ENCODE data around the gene PGGHG.

PGGHG gene

GRCh38 chr11:288478-289397 lies at the start of gene PGGHG:
Gene PGGHG (plus strand): TSS chr11:289126. CDS start chr11:289817, 691 bp downstream.
- peak within 1 kb of the TSS; percentile 92 for H3K27ac Mint-ChIP-seq
- H3K4me3 Mint-ChIP-seq: peak within 1 kb of the TSS; percentile 82
- DNase-seq: peak; percentile 69
- peaks cover 11% of the 10 kb centered on the region for H3K36me3 Mint-ChIP-seq (ENCODE audit: low read depth)
- H3K27me3 Mint-ChIP-seq: peaks cover 8% of the 10 kb centered on the region
- H3K4me1 Mint-ChIP-seq (ENCODE audit: low read depth): peaks cover 24% of the 10 kb centered on the region
- no peaks in the 10 kb centered on the region for H3K9me3 Mint-ChIP-seq

DNA sequence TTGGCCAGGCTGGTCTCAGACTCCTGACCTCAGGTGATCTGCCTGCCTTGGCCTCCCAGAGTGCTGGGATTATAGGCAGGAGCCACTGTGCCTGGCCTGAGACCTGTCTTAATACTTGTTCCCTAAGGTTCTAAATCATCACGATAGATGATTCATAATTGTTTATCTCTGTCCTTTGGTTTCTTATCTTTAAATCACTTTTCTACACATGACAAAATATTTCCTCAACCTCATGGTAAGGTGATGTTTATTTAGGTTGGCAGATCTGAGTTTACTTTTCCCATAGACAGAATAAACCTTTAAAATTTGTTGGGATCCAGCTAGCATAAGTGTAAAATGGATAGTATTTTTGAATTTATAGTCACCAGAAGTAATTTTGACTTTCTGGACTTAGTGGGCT lies 48.6 kb upstream of the PGGHG start:
- Mint-ChIP-seq H3K27ac (peak overlapping the region; percentile 100), H3K9me3 (no peaks in the 10 kb centered on the region), H3K27me3 (no peaks in the 10 kb centered on the region), H3K36me3 (ENCODE audit: low read depth) (peaks cover 83% of the 10 kb centered on the region), H3K4me1 (ENCODE audit: low read depth) (peaks cover 59% of the 10 kb centered on the region), H3K4me3 (no peak overlapping the region)
- no peak for DNase-seq

GRCh38 chr11:241634-242033 lies 47.3 kb upstream of the PGGHG start:
- no peak for DNase-seq
- no peaks in the 10 kb centered on the region for H3K9me3 Mint-ChIP-seq
- peaks cover 53% of the 10 kb centered on the region for H3K4me1 Mint-ChIP-seq (ENCODE audit: low read depth)
- H3K27ac Mint-ChIP-seq: peak overlapping the region; percentile 16
- H3K4me3 Mint-ChIP-seq: no peak overlapping the region
- H3K36me3 Mint-ChIP-seq (ENCODE audit: low read depth): peaks cover 97% of the 10 kb centered on the region
- H3K27me3 Mint-ChIP-seq: no peaks in the 10 kb centered on the region

DNA sequence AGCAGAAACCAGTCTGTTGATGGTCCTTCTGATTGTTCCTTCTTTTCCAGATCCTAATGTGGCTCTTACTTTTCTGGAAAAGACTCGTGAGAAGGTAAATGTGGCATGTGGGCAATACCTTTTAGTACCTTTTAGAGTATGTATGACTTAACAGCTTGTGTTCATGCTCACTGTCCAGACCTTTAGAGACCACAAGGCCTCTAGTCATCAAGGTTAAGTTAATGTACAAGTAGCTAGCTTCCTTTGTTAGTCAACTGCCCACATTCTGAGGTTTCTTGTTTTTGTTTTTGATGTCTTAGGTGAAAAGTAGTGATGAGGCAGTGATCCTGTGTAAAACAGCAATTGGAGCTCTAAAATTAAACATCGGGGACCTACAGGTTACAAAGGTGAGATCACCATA lies 44.5 kb upstream of the PGGHG start:
- no peaks in the 10 kb centered on the region for H3K27me3 Mint-ChIP-seq
- no peak overlapping the region for H3K4me3 Mint-ChIP-seq
- peaks cover 51% of the 10 kb centered on the region for H3K4me1 Mint-ChIP-seq (ENCODE audit: low read depth)
- no peak overlapping the region for H3K27ac Mint-ChIP-seq
- H3K9me3 Mint-ChIP-seq: no peaks in the 10 kb centered on the region
- peaks cover 97% of the 10 kb centered on the region for H3K36me3 Mint-ChIP-seq (ENCODE audit: low read depth)
- DNase-seq: no peak

GRCh38 chr11:249062-249461 lies 39.9 kb upstream of the PGGHG start:
- H3K36me3 Mint-ChIP-seq (ENCODE audit: low read depth): peaks cover 97% of the 10 kb centered on the region
- peak overlapping the region; percentile 45 for H3K27ac Mint-ChIP-seq

GRCh38 chr11:250274-250673 lies 38.7 kb upstream of the PGGHG start:
- H3K27ac Mint-ChIP-seq: peak overlapping the region; percentile 84
- H3K4me3 Mint-ChIP-seq: no peak overlapping the region
- H3K4me1 Mint-ChIP-seq (ENCODE audit: low read depth): peaks cover 27% of the 10 kb centered on the region
- no peaks in the 10 kb centered on the region for H3K9me3 Mint-ChIP-seq
- DNase-seq: no peak
- no peaks in the 10 kb centered on the region for H3K27me3 Mint-ChIP-seq
- peaks cover 85% of the 10 kb centered on the region for H3K36me3 Mint-ChIP-seq (ENCODE audit: low read depth)

More at GRCh38 chr11:249062-249461, 39.9 kb upstream of the PGGHG start:
- Mint-ChIP-seq H3K4me1 (ENCODE audit: low read depth) (peaks cover 31% of the 10 kb centered on the region), H3K9me3 (no peaks in the 10 kb centered on the region), H3K27me3 (no peaks in the 10 kb centered on the region), H3K4me3 (no peak overlapping the region)
- DNase-seq: no peak

- Mint-ChIP-seq H3K27ac (peak overlapping the region; percentile 84), H3K4me3 (no peak overlapping the region), H3K4me1 (ENCODE audit: low read depth) (peaks cover 26% of the 10 kb centered on the region), H3K9me3 (no peaks in the 10 kb centered on the region), H3K27me3 (no peaks in the 10 kb centered on the region), H3K36me3 (ENCODE audit: low read depth) (peaks cover 79% of the 10 kb centered on the region)
- DNase-seq: peak; percentile 83
Measured at GRCh38 chr11:250740-251299, 38.1 kb upstream of the PGGHG start.

DNA sequence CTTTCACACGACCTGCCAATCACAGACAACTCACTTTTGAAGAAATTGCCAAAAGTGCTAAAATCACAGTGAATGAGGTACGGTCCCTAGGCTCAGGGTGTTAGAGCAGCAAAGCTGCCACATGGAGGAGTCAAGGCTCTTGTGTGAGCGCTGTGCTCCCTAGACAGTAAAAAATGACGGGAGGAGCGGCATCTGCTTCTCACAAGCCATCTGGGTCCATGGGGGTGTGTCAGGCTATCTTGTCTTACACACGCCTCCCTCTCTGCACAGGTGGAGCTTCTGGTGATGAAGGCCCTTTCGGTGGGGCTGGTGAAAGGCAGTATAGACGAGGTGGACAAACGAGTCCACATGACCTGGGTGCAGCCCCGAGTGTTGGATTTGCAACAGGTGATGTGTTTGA lies 37.4 kb upstream of the PGGHG start:
- Mint-ChIP-seq H3K4me1 (ENCODE audit: low read depth) (peaks cover 26% of the 10 kb centered on the region), H3K4me3 (no peak overlapping the region), H3K36me3 (ENCODE audit: low read depth) (peaks cover 72% of the 10 kb centered on the region), H3K27me3 (no peaks in the 10 kb centered on the region), H3K27ac (peak overlapping the region; percentile 10), H3K9me3 (no peaks in the 10 kb centered on the region)
- no peak for DNase-seq

DNA sequence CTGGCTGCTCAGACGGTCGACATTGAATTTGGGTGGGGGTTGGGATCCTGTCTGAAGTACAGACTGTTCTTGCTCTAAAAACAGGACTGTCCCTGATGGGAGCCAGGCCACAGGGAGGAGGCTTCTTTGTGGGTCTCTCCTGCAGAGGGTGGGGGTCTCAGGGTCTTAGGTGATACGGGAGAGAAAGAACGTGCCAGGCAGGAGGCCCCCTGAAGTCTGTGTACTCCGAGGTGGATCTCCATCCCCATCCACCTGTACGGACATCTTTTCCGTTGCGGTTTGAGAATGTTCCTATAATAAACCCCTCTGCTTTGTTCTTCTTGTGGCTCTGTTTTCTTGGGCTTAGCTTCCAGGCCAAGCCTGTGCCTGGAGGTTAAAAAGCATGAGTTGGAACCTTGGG lies 36.3 kb upstream of the PGGHG start:
- H3K4me1 Mint-ChIP-seq (ENCODE audit: low read depth): peaks cover 26% of the 10 kb centered on the region
- H3K27me3 Mint-ChIP-seq: no peaks in the 10 kb centered on the region
- no peak overlapping the region for H3K4me3 Mint-ChIP-seq
- DNase-seq: no peak
- H3K9me3 Mint-ChIP-seq: no peaks in the 10 kb centered on the region
- H3K36me3 Mint-ChIP-seq (ENCODE audit: low read depth): peaks cover 61% of the 10 kb centered on the region
- no peak overlapping the region for H3K27ac Mint-ChIP-seq

DNA sequence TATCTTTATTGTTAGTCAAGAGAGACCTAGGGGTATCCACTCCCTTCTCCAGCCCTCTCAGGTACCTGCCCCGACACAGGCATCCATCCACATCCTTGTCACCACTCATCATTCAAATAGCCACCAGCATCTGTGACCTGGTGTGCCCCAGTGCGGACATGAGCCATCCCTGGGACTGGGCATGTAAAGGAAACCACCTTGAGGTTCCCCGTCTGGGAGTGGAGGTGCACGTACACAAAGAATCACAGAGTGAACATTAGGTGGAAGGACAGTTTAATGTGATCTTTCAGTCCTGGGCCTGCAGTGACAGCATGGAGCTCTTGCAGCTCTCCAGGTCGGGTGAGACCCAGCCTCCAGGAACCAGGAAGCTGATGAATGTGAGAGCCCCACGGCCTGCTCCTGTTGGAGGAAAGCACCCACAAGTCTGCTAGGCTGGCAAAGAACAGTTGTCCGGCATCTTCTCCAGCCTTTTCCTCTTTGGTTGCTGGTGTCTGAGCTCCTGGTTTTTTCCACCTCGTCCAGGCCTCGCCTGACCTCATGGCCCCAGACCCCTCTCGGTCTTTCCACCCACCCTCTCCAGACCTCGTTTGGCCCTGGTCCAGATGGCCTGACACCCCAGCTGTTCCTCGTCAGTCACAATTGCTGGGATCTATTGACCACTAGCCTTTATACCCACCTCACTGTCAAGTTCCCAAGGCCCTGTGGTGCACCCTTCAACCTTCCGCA lies 35.6 kb upstream of the PGGHG start:
- no peak overlapping the region for H3K4me3 Mint-ChIP-seq
- peaks cover 54% of the 10 kb centered on the region for H3K36me3 Mint-ChIP-seq (ENCODE audit: low read depth)
- H3K27ac Mint-ChIP-seq: no peak overlapping the region
- peaks cover 20% of the 10 kb centered on the region for H3K4me1 Mint-ChIP-seq (ENCODE audit: low read depth)
- DNase-seq: no peak
- H3K27me3 Mint-ChIP-seq: no peaks in the 10 kb centered on the region
- no peaks in the 10 kb centered on the region for H3K9me3 Mint-ChIP-seq

DNA sequence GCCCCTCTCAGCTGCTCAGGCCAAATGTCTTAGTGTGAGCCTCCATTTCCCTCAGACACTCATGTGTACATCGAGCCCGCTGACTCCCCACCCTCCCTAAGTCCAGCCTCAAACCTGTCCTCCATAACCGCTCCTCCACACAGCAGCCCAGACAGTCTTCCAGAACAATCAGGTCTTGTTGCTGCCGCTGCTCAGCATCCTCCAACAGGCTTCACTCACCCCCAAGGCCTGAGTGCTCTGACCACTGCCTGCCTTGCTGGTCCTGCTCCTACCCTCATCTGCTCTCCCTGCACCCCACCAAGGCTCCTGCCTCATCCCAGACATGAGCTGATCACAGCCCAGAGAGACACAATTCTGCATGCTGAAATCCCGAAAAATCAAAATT lies 35.0 kb upstream of the PGGHG start:
- H3K36me3 Mint-ChIP-seq (ENCODE audit: low read depth): peaks cover 49% of the 10 kb centered on the region
- DNase-seq: no peak

DNA sequence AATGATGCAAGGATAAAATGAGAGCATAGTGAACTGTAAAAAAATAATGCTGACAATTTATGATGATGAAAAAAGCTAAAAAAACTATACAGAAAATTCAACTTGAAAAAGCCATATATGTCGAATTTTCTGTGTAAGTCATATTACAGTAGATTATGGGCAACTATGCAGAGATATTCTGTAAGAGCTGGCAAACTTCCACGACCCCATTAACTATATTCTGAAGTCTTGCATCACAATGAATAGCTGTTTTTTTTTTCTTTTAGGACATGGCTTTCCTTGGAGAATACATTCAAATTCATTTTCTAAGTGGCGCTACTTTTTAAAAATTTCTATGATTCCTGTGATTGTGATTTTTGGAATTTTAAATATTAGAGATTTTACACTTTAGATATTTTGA lies 33.8 kb upstream of the PGGHG start:
- peaks cover 8% of the 10 kb centered on the region for H3K4me1 Mint-ChIP-seq (ENCODE audit: low read depth)
- no peak overlapping the region for H3K27ac Mint-ChIP-seq
- no peak for DNase-seq
- H3K4me3 Mint-ChIP-seq: no peak overlapping the region
- H3K9me3 Mint-ChIP-seq: no peaks in the 10 kb centered on the region
- H3K27me3 Mint-ChIP-seq: no peaks in the 10 kb centered on the region
- H3K36me3 Mint-ChIP-seq (ENCODE audit: low read depth): peaks cover 38% of the 10 kb centered on the region

More for the DNA sequence above, 35.0 kb upstream of the PGGHG start:
- H3K9me3 Mint-ChIP-seq: no peaks in the 10 kb centered on the region
- H3K27ac Mint-ChIP-seq: peak overlapping the region; percentile 22
- H3K27me3 Mint-ChIP-seq: no peaks in the 10 kb centered on the region
- peaks cover 16% of the 10 kb centered on the region for H3K4me1 Mint-ChIP-seq (ENCODE audit: low read depth)
- no peak overlapping the region for H3K4me3 Mint-ChIP-seq

DNA sequence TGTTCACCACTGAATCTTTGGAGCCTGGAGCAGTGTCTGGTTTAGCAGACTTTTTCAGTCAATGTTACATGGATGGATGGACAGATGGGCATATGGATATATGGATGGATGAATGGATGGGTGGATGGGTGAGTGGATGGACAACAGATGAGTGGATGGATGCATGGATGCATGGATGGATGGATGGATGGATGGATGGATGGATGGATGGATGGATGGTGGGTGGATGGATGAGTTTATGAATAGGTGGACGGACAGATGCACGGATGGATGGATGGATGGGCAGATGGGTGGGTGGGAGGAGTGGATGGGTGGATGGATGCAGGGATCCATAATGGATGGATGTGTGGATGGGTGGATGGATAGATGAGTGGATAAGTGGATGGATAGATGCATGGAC lies 33.1 kb upstream of the PGGHG start:
- Mint-ChIP-seq H3K36me3 (ENCODE audit: low read depth) (peaks cover 32% of the 10 kb centered on the region), H3K27me3 (no peaks in the 10 kb centered on the region), H3K9me3 (no peaks in the 10 kb centered on the region), H3K4me1 (ENCODE audit: low read depth) (peaks cover 3% of the 10 kb centered on the region), H3K4me3 (no peak overlapping the region), H3K27ac (no peak overlapping the region)
- DNase-seq: no peak

DNA sequence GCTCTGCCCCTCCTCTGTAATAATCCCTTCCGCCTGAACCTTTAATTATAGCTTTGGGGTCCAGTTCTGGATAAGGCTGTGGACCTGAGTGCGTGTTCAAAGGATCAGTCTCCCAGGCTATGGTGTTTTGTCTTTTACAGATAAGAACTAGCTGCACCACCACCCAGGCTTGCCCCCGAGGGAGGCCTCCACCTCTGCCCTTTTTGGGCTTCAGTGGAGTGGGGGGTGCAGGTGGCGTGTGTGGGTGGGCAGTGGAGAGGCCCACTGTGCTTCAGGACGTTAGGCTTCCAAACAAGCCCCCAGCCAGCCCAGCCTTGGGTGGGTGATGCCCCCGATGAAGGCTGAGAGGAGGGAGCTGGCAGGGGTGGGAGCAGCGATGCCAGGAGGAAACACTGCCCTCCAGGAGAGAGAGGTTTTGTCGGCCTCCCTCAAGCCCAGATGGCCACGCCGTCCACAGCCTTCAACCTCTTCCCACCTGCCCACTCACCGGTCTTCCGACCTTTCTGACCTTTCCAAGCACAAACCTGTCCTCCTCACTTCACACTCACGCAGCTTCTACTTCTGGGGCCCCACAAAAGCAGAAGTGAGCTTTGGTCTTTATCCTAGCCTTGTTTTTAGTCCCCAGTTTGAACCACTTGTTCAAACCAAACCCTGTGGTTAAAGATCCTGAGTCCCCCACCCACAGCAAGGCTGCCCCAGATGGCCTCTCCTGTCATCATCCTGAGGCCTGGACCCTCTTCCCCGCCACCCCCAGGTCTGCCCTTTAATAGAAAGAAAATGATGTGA lies 31.8 kb upstream of the PGGHG start:
- peaks cover 19% of the 10 kb centered on the region for H3K36me3 Mint-ChIP-seq (ENCODE audit: low read depth)
- H3K27ac Mint-ChIP-seq: peak overlapping the region; percentile 27

More for the DNA sequence above, 31.8 kb upstream of the PGGHG start:
- H3K9me3 Mint-ChIP-seq: no peaks in the 10 kb centered on the region
- DNase-seq: no peak
- no peaks in the 10 kb centered on the region for H3K27me3 Mint-ChIP-seq
- H3K4me3 Mint-ChIP-seq: no peak overlapping the region
- H3K4me1 Mint-ChIP-seq (ENCODE audit: low read depth): peaks cover under 1% of the 10 kb centered on the region

Data from activated T-cell treated with anti-CD3 and anti-CD28 coated beads, Interleukin-2, amount 50 U/mL, for 24 hours (primary cell).